ENCODE measurements around the gene GPR155.

DNA sequence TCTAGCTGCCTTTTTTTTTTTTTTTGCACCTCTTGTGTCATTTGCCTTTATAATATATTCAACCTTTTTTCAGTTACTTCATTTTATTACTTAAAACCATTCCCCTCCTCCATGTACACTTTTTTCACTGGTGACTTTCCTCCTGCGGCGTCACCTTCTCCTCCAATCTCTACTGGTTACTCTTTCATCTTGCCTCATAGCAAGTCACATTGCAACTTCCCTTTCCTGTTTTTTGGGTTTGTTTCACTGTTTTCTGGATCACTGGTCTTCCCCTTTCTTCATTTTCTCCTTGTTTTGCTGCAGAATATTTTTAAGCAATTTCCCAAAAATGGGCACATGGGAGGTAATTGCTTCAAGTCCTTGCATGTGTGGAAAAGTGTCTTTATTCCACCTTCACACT, 37.7 kb upstream of the GPR155 start:
- TF ChIP-seq CTCF (IDR thresholded peaks at IDR 0.05) (no peak), POLR2A (IDR thresholded peaks at IDR 0.05) (no peak)

Data from Peyer's patch (tissue), 4 donors.